ENCODE measurements around the gene KLHDC10.
"Not testable (repeated sequence)": the region's sequence is repeated elsewhere in the genome, so short reads cannot be mapped to it uniquely, and the experiment has no call there.

The KLHDC10 gene

DNA sequence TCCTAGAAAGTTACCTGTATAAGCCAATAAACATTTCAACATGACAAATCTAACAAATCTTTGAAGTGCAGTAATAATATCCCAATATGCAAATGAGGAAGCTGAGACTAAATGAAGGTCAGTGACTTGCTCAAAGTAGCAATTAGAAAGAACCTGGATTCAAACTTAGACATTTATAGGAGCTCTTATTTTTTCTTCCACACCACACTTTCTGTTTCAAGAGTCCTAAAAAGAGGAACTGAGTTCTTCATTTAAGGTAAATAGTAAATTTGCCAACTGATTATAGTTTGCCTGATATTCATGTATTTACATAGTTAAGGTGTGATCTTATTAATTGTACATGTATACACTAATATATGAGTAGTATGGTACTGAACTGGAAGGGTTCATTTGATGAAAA lies 44.0 kb downstream of the KLHDC10 start:
- no peak for DNase-seq (ENCODE audit: low read depth, low spot score)

DNA sequence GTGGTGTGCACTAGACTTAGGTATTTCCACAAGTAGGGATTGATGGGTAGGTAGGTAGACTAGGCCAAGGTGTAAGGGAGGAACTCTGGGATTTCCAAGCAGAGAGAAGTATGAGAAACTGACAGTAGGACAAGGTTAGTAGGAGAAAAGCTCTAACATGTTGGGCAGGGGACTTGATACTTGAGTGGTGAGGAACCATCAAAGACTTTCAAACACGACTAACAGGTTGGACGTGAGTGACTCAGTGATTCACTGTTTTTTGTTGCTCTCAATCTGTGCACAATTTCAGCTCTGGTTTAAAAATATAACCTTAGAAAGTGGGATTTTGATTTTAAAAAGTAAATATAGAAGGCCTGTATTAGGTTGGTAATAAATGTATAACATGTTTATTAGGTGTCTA lies 44.4 kb downstream of the KLHDC10 start:
- no peak for DNase-seq (ENCODE audit: low read depth, low spot score)

DNA sequence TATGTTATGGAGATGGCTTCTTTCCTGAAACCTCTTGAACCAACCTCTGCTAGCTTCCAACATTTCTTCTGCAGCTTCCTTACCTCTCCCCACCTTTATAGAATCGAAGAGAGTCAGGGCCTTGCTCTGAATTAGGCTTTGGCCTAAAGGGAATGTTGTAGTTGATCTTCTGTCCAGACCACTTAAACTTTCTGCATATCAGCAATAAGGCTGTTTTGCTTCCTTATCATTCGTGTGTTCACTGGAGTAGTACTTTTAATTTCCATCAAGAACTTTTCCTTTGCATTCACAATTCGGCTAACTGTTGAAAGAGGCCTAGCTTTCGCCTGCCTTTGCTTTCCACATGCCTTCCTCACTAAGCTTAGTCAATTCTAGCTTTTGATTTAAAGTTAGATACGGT lies 48.0 kb downstream of the KLHDC10 start:
- DNase-seq (ENCODE audit: low read depth, low spot score), result no peak

DNA sequence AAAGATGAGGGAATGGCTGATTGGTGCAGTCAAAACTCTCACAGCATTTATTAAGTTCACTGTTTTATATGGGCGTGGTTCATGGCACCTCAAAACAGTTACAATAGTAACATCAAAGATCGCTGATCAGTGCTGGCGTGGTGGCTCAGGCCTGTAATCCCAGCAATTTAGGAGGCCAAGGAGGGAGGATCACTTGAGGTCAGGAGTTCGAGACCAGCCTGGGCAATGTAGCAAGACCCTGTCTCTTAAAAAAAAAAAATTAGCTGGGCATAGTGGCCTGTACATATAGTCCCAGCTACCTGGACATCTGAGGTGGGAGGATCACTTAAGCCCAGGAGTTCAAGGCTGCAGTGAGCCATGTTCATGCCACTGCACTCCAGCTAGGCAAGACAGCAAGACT lies 48.5 kb downstream of the KLHDC10 start:
- no peak for DNase-seq (ENCODE audit: low read depth, low spot score)

DNA sequence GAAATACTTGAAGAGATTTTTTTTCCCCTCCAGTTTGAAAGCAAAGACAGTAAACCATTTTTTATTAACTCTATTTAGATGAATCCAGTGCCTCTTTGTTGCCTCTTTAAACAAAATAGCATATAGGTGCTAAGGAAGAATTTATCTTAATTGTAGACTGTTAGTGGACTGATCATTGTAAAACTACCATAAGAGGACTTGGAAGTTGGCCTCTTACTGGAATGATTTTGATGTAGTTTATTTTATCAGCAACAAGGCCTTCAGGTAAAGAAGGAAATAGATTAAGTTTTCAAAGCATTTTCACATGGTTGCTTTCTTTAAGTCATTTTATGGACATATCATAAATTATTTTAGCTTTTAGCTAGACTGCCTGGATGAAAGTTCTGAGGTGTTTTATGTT lies 53.2 kb downstream of the KLHDC10 start:
- DNase-seq (ENCODE audit: low read depth, low spot score), result no peak

DNA sequence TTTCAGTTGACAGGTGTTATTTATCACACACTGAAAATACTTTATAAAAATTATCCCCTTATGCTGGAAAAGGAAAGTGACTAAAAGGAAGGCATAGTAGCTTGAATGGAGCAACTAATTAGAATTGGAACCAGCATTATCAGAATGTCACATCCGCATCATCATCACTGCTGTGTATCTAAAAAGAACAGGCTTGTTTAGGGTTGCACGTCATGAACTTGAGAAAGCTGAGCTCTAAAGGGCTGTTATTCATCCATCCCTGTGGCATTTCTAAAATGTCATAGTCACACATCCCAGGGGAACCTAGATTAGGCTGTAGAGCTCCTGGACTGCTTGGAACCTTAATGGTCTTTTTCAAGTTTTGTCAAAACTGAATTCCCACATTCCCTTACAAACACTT lies 54.4 kb downstream of the KLHDC10 start:
- DNase-seq (ENCODE audit: low read depth, low spot score), result no peak

DNA sequence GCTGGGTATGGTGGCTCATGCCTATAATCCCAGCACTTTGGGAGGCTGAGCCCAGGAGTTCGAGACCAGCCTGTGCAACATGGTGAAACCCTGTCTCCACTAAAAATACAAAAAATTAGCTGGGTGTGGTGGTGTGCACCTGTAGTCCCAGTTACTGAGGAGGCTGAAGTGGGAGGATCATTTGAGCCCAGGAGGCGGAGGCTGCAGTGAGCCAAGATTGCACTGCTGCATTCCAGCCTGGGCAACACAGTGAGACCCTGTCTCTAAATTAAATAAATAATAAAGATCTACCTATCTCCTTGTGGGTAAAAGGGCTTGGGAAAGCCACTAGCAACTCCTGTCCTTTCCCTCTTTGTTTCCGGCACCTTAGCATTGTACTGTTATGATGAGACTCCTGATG lies 56.5 kb downstream of the KLHDC10 start:
- DNase-seq (ENCODE audit: low read depth, low spot score), result not testable (repeated sequence)

DNA sequence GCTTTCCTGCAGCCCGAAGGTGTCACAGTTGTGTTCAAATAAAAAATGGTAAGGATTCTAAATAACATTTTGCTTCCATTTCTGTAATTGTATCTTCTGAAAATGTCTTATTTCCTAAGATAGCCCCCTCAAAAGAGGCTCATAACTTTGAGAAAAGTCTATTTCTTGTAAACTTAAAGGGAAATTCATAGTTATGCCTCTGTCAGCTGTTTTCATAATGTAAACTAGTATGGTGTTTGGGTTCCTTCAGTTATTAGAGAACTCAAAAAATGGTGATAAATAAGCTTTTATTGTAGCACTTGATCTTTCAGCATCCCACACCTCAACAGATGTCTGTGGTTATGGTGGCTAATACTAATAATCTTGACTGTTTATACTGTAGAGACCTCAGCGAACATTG lies 57.1 kb downstream of the KLHDC10 start:
- DNase-seq (ENCODE audit: low read depth, low spot score), result no peak

DNA sequence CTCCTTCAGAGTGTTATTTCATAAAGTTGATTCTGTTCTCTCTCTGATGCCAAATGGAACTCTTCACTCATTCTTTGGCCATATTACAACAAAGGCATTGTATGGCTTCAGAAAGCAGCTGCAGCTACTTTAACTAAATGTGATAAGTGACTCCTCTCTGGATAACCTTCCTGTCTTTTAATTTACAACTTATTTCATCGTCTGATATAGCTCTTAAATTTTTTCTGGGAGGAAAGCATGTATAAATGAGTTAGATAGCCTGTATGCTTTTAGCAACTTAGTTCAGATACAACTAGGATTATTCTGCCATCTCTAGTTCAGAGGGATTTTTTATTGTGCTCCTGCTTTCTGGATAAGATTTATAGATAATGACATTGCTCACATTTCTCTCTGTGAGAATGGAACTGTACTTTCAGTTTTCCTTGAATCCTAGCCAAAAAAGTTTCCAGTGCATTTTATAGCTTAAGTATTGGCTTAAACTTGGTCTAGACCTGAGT lies 57.5 kb downstream of the KLHDC10 start:
- DNase-seq (ENCODE audit: low read depth, low spot score), result no peak

DNA sequence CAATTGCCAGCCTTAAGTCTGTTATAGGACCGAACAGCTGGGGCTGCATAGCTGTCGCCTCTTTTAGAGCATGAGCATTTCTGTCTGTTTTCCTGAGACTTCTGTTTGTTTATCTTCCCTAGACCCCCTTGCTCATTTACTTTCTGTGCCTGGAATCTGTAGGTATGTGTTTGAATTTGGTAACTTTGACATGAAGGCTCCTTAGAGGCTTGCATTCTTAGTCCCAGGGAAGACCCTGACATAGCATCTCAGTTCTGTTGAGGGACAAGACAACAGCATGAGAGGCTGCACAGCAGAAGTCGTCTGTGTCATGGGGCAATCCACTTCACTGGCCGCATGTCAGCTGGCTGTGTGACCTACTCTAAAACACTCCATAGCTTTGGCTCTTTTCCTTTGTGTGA lies 58.7 kb downstream of the KLHDC10 start:
- no peak for DNase-seq (ENCODE audit: low read depth, low spot score)

DNA sequence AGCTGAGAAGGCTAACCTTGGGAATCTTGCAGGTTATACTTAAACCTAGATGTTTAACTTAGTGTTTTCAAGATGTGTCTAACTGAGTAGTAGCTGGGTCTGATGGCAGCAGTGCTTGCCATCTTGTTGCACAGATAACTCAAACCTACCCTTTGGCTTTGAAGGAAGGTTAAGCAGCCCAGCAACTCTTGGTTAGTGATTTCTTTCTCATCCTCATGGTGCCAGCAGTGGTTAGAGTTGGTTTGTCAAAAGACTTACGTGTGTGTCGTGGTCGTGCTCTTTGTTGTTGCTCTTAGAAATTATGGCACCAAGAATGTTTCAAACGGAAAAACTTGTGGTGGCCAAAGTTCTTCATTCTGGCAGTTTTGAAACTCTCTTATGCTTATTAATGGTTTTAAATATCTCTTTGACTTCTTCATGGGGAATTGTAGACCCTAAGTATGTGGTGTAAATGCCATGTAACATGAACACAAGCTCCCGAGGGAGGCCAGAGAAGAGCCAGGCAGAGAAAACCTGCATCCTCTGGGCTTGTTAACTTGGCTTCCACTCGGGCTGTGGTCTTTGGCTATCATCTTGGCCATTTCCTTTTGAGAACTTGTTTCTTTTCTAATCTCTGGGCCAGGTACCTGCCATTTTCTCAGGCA lies 61.0 kb downstream of the KLHDC10 start:
- DNase-seq (ENCODE audit: low read depth, low spot score), result no peak

DNA sequence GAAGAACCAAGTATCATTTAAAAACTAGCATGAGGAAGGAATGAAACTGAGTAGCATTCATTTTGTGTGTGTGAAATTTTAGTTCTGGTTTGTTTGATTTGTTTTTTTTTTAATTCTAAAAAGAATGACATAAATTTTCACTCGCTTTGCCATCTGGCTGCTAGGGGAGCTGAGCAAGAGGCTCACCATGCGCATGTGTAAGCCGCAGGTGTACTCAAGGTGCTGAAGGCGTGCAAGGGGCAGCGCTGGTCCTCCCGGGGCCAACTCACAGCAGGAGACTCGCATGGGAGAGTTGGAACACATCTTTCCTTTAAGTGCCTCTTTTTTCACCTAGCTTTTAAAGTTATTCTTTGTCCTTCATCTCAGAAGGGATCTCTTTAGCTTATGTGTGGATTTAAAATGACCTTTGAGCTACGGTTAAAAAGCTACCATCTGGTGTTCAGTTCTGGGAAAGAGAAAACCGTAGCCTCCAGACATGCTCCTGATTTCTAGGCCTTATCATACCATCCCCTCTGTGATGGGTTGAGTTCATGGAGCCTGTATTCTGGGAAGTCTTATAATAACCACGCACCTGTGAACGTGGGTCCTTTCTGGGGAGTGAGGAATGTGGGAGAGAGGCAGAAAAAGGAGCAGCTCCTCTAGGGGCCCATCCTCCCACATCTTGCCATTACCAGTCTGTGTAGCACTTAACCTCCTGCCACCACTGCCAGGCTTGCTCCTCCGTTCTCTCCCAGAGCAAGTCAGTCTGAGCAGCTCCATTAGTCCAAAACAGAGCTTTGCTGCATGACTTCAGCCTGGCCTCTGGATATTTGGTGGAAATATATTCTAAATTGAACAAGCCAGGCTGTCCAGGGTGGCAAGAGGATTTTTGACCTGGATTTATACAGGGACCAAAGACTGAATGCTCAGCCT lies 61.9 kb downstream of the KLHDC10 start:
- DNase-seq (ENCODE audit: low read depth, low spot score), result no peak

DNA sequence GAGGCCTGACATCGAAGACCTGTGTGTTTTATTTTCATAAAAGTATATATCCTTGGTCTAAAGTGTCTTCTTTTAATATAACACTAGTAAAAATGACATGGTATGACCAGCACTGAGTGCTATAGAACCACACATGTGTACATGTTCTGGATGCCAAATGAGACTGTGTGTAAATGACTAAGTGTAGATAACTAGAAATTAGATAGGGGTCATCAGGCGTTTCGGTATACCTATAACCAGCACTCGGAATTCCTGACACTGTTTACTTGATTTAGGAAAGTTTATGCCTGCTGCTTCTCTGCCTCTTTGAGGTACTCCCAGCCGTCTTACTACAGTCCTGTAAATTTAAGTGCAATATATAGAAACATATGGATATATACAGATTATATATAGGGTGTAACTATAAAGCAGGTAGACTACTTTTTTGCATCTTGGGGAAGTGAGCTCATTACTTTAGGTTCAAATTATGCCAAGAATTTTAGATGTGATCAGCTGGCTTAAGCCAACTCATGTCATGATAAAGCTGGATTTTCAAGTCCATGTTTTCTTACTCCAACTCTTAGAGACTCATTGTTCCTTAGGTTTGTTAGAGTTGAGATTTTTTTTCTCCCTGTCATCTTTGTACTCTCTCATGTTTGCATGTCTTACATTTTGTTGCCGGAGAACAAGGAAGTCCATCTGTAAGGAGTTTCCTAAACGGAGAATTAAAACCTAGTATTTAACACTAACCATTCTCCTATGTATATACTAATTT lies 62.9 kb downstream of the KLHDC10 start:
- DNase-seq (ENCODE audit: low read depth, low spot score), result no peak

DNA sequence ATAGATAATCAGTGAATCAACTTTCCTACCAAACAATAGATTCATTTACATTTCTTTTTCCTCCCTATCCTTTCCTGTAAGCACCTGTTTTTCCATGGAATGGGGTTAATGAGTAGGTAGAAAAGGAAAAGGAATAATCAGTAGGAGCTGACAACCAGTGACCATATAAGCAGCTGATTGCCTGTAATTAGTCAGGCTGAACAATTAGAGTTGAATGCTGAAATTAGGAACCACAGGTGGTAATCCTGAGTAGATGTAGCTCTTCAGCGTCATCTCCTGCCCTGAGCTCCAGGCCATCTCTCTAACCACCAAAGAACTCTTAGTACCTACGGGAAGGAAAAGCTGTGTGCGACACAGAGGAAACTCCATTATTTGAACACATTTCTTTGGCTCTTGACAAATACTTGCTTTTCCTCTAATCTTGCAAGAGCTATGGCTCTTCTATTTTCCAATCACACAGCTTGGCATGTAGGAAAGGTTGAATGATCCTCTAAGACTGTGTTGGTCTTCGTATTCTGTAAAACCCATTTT lies 63.8 kb downstream of the KLHDC10 start:
- no peak for DNase-seq (ENCODE audit: low read depth, low spot score)

DNA sequence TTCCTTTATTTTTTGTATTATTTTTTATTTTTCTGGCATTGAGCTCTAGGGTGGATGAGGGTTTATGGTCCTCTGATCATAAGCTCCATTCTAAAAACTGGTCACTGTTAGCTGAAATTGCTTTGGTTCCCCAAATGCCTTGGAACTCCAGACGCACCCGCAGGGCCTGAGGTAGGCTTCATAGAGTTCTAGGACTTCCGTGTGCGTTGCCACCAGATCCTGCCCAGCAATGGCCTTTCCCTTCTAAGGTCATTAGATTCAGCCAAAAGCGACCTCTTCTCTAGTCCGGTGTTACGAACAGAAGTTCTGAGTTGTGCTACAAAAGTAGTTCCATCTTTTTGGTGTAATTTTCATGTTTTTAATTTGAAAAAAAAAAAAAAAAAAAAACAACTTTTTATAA lies 64.4 kb downstream of the KLHDC10 start:
- DNase-seq (ENCODE audit: low read depth, low spot score), result no peak

DNA sequence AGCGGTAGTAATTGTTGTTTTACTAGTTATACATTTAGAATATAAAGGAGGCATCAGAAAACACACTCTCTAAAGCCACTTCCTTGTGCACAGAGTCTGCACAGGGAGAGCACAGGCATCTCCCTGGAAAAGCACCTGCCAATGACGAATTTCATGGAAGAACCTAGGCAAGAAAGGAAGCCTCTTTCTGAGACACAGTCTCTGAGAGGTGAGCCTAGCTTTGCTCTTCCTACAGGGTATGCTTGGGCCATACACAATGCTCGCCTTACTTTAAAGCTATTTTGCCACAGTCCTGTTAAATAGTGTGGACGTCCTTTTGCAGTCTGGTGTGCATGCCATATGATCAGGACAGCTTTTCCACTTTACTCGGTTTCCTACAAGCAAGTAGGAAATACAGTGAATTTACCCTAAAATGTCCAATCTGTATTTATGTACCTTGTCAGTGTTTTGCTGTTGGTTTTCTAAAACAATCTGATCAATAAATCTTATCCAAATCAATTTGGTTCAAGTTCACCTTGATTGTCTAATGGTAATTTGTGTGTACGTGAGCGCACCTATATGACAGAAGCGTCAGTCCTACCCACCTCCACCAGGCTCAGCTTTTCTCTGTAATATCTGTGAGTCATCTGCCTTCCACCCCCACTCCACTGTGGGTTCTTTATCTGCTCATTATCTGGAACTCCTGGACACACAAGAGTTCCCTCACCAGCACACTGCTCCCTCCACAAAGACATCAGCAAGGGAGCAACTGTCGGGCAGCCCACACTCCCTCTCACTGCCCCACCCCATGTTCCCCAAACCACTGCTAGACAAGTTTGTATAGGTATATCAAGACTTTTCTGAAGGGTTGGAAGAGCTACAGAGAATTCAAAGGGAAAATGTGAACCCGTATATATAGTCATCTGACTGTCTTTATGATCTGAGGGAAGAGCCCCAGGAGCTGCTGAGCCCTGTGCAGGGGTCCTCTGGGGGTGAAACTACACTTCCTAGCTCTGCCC lies 65.2 kb downstream of the KLHDC10 start:
- DNase-seq (ENCODE audit: low read depth, low spot score), result no peak

DNA sequence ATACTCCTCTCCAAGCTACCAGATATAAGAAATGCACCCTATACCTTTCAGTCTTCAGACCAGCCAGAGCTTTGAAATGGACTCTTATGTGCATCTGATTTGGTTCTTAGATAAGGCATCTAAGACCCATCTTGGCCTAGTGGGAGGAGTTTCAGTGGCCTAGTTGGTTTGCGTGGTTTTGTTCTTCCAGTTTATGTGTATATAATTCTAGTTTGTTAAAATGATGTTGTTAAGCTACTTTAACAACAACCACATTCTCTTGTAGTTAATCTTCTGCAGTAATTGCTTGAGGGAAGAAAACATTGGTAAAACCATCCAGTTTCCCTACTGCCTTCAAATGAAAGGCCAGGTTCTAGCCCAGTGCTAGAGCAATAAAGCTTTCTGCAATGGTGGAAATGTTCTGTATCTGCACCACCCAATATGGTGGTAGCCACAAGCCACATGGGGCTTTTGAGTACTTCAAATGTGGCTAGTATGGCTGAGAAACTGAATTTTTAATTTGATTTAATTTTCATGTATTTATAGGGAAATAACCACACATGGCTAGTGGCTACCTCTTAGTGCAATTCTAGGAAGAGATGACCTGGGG lies 66.3 kb downstream of the KLHDC10 start:
- no peak for DNase-seq (ENCODE audit: low read depth, low spot score)

DNA sequence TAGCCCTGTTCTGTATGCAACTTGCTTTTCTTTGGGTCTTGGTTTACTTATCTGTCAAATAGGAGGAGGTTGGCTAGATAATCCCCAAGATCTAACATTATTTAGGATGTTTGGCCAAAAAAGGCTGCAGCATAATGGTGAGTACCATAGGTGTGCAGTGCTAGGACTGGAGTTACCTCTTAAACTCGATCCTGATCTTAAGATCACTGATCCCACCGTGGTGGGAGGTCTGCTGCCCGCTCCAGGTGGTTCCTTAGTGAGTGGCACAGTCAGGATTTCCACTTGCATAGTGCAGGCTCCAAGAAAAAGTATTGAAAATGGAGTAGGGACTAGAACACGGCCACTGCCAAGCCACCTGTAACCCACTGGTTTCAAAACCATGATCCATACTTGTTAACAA lies 66.9 kb downstream of the KLHDC10 start:
- no peak for DNase-seq (ENCODE audit: low read depth, low spot score)

DNA sequence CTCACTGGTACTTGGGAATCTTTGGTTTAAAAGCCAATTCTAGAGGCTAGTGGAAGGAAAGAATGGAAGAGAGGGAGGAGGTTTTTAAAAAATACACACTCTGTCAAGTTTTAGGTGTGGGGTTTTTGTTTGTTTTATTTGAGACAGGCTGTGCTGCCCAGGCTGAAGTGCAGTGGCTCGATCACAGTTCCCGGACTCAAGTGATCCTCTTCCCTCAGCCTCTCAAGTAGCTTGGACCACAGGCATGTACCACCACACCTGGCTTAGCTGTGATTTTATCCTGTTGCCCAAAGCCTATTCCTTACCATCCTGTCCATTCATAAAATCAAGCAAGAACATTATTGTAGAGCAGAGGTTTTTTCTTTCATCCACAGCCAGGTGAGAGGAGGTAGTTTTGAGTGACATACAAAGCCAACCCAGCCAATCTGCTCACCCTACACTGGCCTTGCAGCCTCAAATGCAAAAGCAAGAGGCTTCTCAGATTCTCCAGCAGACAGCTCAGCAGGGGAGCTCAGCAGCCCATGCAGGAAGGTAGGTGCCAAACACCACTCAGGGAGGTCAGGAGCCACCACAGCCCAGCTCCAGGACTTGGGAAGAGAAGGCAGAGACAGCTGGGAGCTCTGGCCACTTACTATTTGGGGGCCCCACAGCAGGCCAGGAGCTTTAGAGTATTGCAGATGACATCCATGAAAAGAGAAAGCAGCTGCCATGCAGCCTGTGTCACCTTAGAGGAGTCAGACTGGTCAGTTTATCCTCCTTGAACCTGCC lies 69.0 kb downstream of the KLHDC10 start:
- DNase-seq (ENCODE audit: low read depth, low spot score), result no peak

All from activated CD4-positive, CD25-positive, alpha-beta regulatory T cell treated with anti-CD3 and anti-CD28 coated beads, Interleukin-2, amount 50 U/mL, for 16 hours (primary cell).